ENCODE results near the gene TP53BP1. TPM values are rescaled to one million over a fixed set of nuclear protein-coding genes. Genes with fewer than 3 reads are reported as not detected.

TP53BP1 gene
- total and polyA plus RNA-seq, 2 of the 13 experiments (the other 11 are each of a cell fraction or from before 2014, with no cell fraction given) = 17.1 to 17.4 TPM

- TF ChIP-seq CBFB (CRISPR knock-in tag; IDR thresholded peaks at IDR 0.05) = no peak
- TF ChIP-seq CHCHD3 (CRISPR knock-in tag; IDR thresholded peaks at IDR 0.05) = peak; percentile 58; the same call in 1 of the 2 replicates
- no peak for TF ChIP-seq ZNF792 (CRISPR knock-in tag; IDR thresholded peaks at IDR 0.05)
- peak; percentile 83 for TF ChIP-seq GATAD1 (CRISPR knock-in tag; IDR thresholded peaks at IDR 0.05)
- peak; percentile 82; the same call in 1 of the 2 replicates for TF ChIP-seq KDM5A (IDR thresholded peaks at IDR 0.05; ENCODE audit: borderline replicate concordance, low read length)
- no peak for TF ChIP-seq MAFG (CRISPR knock-in tag; IDR thresholded peaks at IDR 0.05)
- TF ChIP-seq MTERF4 (CRISPR knock-in tag; IDR thresholded peaks at IDR 0.05) = peak; percentile 76
- TF ChIP-seq GATA4 (IDR thresholded peaks at IDR 0.05; ENCODE audit: borderline replicate concordance, low read depth) = 0 out of 2 replicates have a peak, but pooled peaks have one; percentile 23
- no peak for TF ChIP-seq ELK4 (CRISPR knock-in tag; IDR thresholded peaks at IDR 0.05; ENCODE audit: borderline replicate concordance)
- TF ChIP-seq RBAK (CRISPR knock-in tag; IDR thresholded peaks at IDR 0.05) = no peak
- TF ChIP-seq ZNF724P (CRISPR knock-in tag; IDR thresholded peaks at IDR 0.05; ENCODE audit: borderline replicate concordance) = 0 out of 2 replicates have a peak, but pooled peaks have one; percentile 76
- TF ChIP-seq ZFX (CRISPR knock-in tag; IDR thresholded peaks at IDR 0.05; ENCODE audit: low read depth) = peak; percentile 87
- TF ChIP-seq CENPBD1 (CRISPR knock-in tag; IDR thresholded peaks at IDR 0.05; ENCODE audit: borderline replicate concordance, low read depth) = no peak
- TF ChIP-seq JDP2 (CRISPR knock-in tag; IDR thresholded peaks at IDR 0.05; ENCODE audit: borderline replicate concordance) = no peak
- TF ChIP-seq ZBTB46 (CRISPR knock-in tag; IDR thresholded peaks at IDR 0.05; ENCODE audit: borderline replicate concordance) = no peak
- no peak for TF ChIP-seq NR3C1 (CRISPR knock-in tag; IDR thresholded peaks at IDR 0.05)
- TF ChIP-seq KLF11 (CRISPR knock-in tag; IDR thresholded peaks at IDR 0.05) = peak; percentile 55; the same call in 1 of the 2 replicates
- TF ChIP-seq PITX1 (CRISPR knock-in tag; IDR thresholded peaks at IDR 0.05) = peak; percentile 54
- peak; percentile 89 for TF ChIP-seq NR2C2 (CRISPR knock-in tag; IDR thresholded peaks at IDR 0.05; ENCODE audit: borderline replicate concordance)
- peak; percentile 88 for TF ChIP-seq POGK (CRISPR knock-in tag; conservative IDR thresholded peaks at IDR 0.05)
- no peak for TF ChIP-seq ZMAT5 (CRISPR knock-in tag; IDR thresholded peaks at IDR 0.05; ENCODE audit: borderline replicate concordance, low read depth)
- TF ChIP-seq ZMYM4 (CRISPR knock-in tag; IDR thresholded peaks at IDR 0.05) = peak; percentile 69
Measured at GRCh38 chr15:43370975-43371974, 121.7 kb downstream of the TP53BP1 start, which contains the start of the genes TUBGCP4 and ZSCAN29 (continued).

All from HepG2 (cell line).